ENCODE results near the gene PRR3.

The PRR3 gene

DNA sequence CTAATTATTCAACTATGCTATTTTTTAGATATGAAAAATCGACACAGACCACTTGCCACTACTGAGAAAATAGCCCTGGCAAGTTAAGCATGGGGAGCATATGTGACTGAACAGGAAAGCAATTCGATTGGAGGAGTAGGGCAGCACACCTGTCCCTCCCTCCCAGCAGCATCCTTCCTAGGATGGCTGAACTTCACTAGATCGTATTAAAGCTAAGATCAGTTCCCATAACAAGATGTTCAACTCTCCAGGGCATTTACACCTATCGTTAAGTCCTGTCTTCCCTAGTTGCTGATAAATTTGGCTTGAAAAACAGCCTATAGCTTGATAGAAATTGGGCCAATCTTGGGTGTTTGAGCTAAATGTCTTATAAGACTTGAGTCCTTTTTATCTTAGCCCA lies 53.0 kb downstream of the PRR3 start:
- H3K27me3 Mint-ChIP-seq = no peaks in the 10 kb centered on the region
- no peak overlapping the region for H3K4me3 Mint-ChIP-seq
- H3K9me3 Mint-ChIP-seq = no peaks in the 10 kb centered on the region
- peaks cover 95% of the 10 kb centered on the region for H3K36me3 Mint-ChIP-seq (ENCODE audit: low read depth)
- H3K4me1 Mint-ChIP-seq (ENCODE audit: low read depth) = peaks cover 81% of the 10 kb centered on the region
- peak overlapping the region; percentile 22 for H3K27ac Mint-ChIP-seq

GRCh38 chr6:30611150-30611855 lies 54.2 kb downstream of the PRR3 start:
- Mint-ChIP-seq H3K27ac (peak overlapping the region; percentile 65), H3K4me3 (no peak overlapping the region), H3K4me1 (ENCODE audit: low read depth) (peaks cover 77% of the 10 kb centered on the region), H3K36me3 (ENCODE audit: low read depth) (peaks cover 95% of the 10 kb centered on the region), H3K9me3 (no peaks in the 10 kb centered on the region), H3K27me3 (no peaks in the 10 kb centered on the region)

- no peak overlapping the region for H3K4me3 Mint-ChIP-seq
- peak overlapping the region; percentile 67 for H3K27ac Mint-ChIP-seq
- H3K27me3 Mint-ChIP-seq = no peaks in the 10 kb centered on the region
- peaks cover 78% of the 10 kb centered on the region for H3K4me1 Mint-ChIP-seq (ENCODE audit: low read depth)
- peaks cover 95% of the 10 kb centered on the region for H3K36me3 Mint-ChIP-seq (ENCODE audit: low read depth)
- H3K9me3 Mint-ChIP-seq = no peaks in the 10 kb centered on the region
These were observed 54.7 kb downstream of the PRR3 start for GRCh38 chr6:30611856-30612194.

DNA sequence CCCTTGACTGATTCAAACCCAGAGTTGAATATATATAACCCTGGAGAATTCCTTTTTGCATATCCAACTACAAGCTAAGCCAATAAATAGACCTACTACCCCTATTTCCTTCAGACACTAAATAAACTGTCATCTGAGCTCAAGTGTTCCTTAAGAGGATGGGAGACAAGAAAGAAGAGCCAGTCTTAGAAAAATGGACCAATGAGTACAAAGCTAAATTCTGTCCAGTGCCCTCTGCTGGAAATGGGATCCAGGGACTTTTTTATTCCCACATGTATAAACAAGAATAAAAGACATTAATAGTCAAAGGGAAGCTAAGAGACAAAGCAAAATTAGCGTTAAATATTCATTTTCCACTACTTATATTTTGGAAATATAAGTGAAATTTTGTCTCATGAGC lies 55.1 kb downstream of the PRR3 start:
- peaks cover 3% of the 10 kb centered on the region for H3K27me3 Mint-ChIP-seq
- peaks cover 97% of the 10 kb centered on the region for H3K36me3 Mint-ChIP-seq (ENCODE audit: low read depth)
- H3K4me1 Mint-ChIP-seq (ENCODE audit: low read depth) = peaks cover 82% of the 10 kb centered on the region
- no peak overlapping the region for H3K4me3 Mint-ChIP-seq
- no peaks in the 10 kb centered on the region for H3K9me3 Mint-ChIP-seq
- H3K27ac Mint-ChIP-seq = peak overlapping the region; percentile 67

DNA sequence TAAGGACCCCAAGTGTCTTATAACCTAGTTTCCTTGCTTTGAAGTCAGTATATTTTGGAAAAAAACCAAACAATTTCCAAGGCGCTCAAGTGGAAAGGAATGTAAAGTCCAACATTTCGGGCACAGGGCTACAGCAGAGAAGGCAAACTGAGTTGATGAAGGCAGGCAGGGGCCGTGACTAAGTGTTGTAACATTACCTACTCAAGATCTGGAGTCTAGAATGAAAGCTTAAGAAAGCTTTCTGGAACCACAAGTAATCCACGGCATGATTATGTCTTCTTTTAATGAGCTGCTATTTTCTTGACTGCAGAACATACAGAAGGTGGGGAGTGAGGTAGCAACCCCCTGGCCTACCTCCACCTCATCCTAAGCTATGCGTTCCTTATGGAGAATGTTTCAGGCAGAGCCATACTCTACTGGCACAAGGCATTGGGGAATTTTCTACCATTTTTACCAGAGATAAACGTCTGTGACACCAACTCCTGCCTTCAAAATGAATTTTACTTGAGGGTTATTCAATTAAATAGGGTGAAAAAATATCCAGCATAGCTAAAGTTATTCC lies 55.7 kb downstream of the PRR3 start:
- Mint-ChIP-seq H3K36me3 (ENCODE audit: low read depth) (peaks cover 97% of the 10 kb centered on the region), H3K27ac (peak overlapping the region; percentile 95), H3K27me3 (peaks cover 3% of the 10 kb centered on the region), H3K4me1 (ENCODE audit: low read depth) (peaks cover 82% of the 10 kb centered on the region), H3K4me3 (peak overlapping the region; percentile 21), H3K9me3 (no peaks in the 10 kb centered on the region)

All from stimulated activated naive CD8-positive, alpha-beta T cell treated with anti-CD3 and anti-CD28 coated beads, Interleukin-15, Interleukin-2, amounts not matched to agents 100 ng/mL and 50 ng/mL, for 24 hours (primary cell).